A673 (cell line): ENCODE data around the gene PPP2R5C.
"Not testable (repeated sequence)": the region's sequence is repeated elsewhere in the genome, so short reads cannot be mapped to it uniquely, and the experiment has no call there.

ENCODE experiments used
- CTCF ChIP-seq: fragments of 300-800, 200-600 bp; sonication (generic); conservative IDR thresholded peaks from 2 replicates; pipeline ENCODE4 v1.5.1; 2017; ENCODE audit warnings: low read depth, mild to moderate bottlenecking, antibody characterized with exemption, low read length, moderate library complexity, mixed read lengths
- EZH2 ChIP-seq: fragments of 200-600 bp; sonication (generic); IDR thresholded peaks from 2 replicates; pipeline ENCODE4 v1.6.1; 2017; ENCODE audit warnings: borderline replicate concordance, low read depth, mild to moderate bottlenecking, mixed read lengths, antibody characterized with exemption, low read length; ENCODE audit not compliant: poor library complexity, severe bottlenecking

GRCh38 chr14:101749756-101750155, 11.8 kb upstream of the PPP2R5C start:
- not testable (repeated sequence) for TF ChIP-seq CTCF, EZH2
